ENCODE data around the gene SIPA1.

GRCh38 chr11:65642014-65642671 is 4.2 kb downstream of the SIPA1 start:
- TF ChIP-seq ELF4 (IDR thresholded peaks at IDR 0.05) = no peak
- no peak for TF ChIP-seq FOXA1 (IDR thresholded peaks at IDR 0.05)
- no peak for TF ChIP-seq TARDBP (IDR thresholded peaks at IDR 0.05)
- TF ChIP-seq SUZ12 (IDR thresholded peaks at IDR 0.05) = no peak

All from HEK293T (cell line).